A549 (cell line): ENCODE data around the gene FER. TPM values are rescaled to one million over a fixed set of nuclear protein-coding genes. Genes with fewer than 3 reads are reported as not detected.

ENCODE experiments used
- ATAC-seq, 2 experiments: fragments of 200-7000 bp in 1 of 2; fragments of >200 bp in 1 of 2; cut with Nextera tagmentation in 1 of 2; cut with Tn5 transposase in 1 of 2; 3 replicates each; pipeline versions ENCODE4 v1.8.0 to v1.9.1; 2018 to 2020; ENCODE audit warnings: mild to moderate bottlenecking in 1 of 2, moderate library complexity in 1 of 2
- CTCF ChIA-PET: fragments of 300-600 bp; sonication (Branson Sonifier 250); formaldehyde crosslinking; extraction: SDS; loops from one replicate; lab custom pipeline; 2021; ENCODE audit warnings: antibody characterized with exemption, inconsistent platforms; lab: Yijun Ruan, JAX
- POLR2A ChIA-PET: fragments of 350-600 bp; formaldehyde crosslinking; extraction: SDS; loops from one replicate; lab custom pipeline; 2021; ENCODE audit warnings: antibody characterized with exemption, inconsistent platforms; lab: Yijun Ruan, JAX
- DNase-seq, 2 experiments: peaks; one replicate each; pipeline versions ENCODE4 v3.0.0 to v3.0.0-alpha.2; 2011 to 2016; ENCODE audit warnings: low read depth in 1 of 2, low spot score in 1 of 2
- FAIRE-seq: peaks from 2 replicates; lab custom pipeline; 2011; peaks lifted over from hg19 to GRCh38; lab: Jason Lieb, UNC
- H3K27ac ChIP-seq, 2 experiments: fragments of >200 bp; sonication (Bioruptor Twin); formaldehyde crosslinking; 3 replicates each; pipeline ENCODE4 v1.5.1; 2016 to 2017
- H3K4me1 ChIP-seq: fragments of >200 bp; sonication (Bioruptor Twin); formaldehyde crosslinking; 3 replicates; pipeline ENCODE4 v1.6.1; 2016
- H3K4me2 ChIP-seq: fragments of >200 bp; sonication (Bioruptor Twin); formaldehyde crosslinking; 3 replicates; pipeline ENCODE4 v1.6.1; 2016
- H3K4me3 ChIP-seq: fragments of >200 bp; sonication (Bioruptor Twin); formaldehyde crosslinking; 3 replicates; pipeline ENCODE4 v1.5.1; 2016
- H3K9me3 ChIP-seq: fragments of >200 bp; sonication (Bioruptor Twin); formaldehyde crosslinking; 3 replicates; pipeline ENCODE4 v1.6.1; 2016
- ATOH8 ChIP-seq: fragments of 250-450 bp; sonication (Bioruptor Pico); IDR thresholded peaks from 2 replicates; pipeline ENCODE4 v1.5.0; 2020; ENCODE audit warnings: low read depth, mild to moderate bottlenecking, moderate library complexity
- BCL3 ChIP-seq: fragments of >200 bp; sonication (Bioruptor Twin); formaldehyde crosslinking; IDR thresholded peaks from 3 replicates; pipeline ENCODE4 v1.6.1; 2016
- CBX2 ChIP-seq: fragments of 200-600 bp; sonication (generic); IDR thresholded peaks from 2 replicates; pipeline ENCODE4 v1.6.1; 2016; ENCODE audit warnings: low read depth, mild to moderate bottlenecking, borderline replicate concordance
- CHD4 ChIP-seq: fragments of 200-600 bp; sonication (generic); IDR thresholded peaks from 2 replicates; pipeline ENCODE4 v1.6.1; 2016; ENCODE audit warnings: antibody characterized with exemption, mild to moderate bottlenecking, borderline replicate concordance
- EHF ChIP-seq: fragments of 250-450 bp; sonication (Bioruptor Pico); IDR thresholded peaks from 2 replicates; pipeline ENCODE4 v1.5.0; 2020; ENCODE audit warnings: mild to moderate bottlenecking
- ESRRA ChIP-seq: fragments of 150-350 bp; IDR thresholded peaks from 2 replicates; pipeline ENCODE4 v1.6.1; 2014; ENCODE audit warnings: mild to moderate bottlenecking, low read length, borderline replicate concordance
- FOSB ChIP-seq: fragments of 250-450 bp; sonication (Bioruptor Pico); IDR thresholded peaks from 2 replicates; pipeline ENCODE4 v1.5.0; 2020; ENCODE audit warnings: mild to moderate bottlenecking, moderate library complexity
- HMGXB4 ChIP-seq: fragments of 250-450 bp; sonication (Bioruptor Pico); IDR thresholded peaks from 2 replicates; pipeline ENCODE4 v1.5.0; 2021; ENCODE audit warnings: mild to moderate bottlenecking, moderate library complexity, borderline replicate concordance
- HOXA7 ChIP-seq: fragments of 250-450 bp; sonication (Bioruptor Pico); IDR thresholded peaks from 2 replicates; pipeline ENCODE4 v1.5.0; 2020; ENCODE audit warnings: mild to moderate bottlenecking, moderate library complexity
- HOXB13 ChIP-seq: fragments of 250-450 bp; sonication (Bioruptor Pico); IDR thresholded peaks from 2 replicates; pipeline ENCODE4 v1.5.0; 2020; ENCODE audit warnings: low read depth, mild to moderate bottlenecking, moderate library complexity
- JUN ChIP-seq, 2 experiments: fragments of >200 bp; sonication (Bioruptor Twin); formaldehyde crosslinking; IDR thresholded peaks; 2 replicates in 1 of 2; 3 replicates in 1 of 2; pipeline ENCODE4 v1.6.1; 2016 to 2017
- KDM1A ChIP-seq: fragments of 200-600 bp; sonication (generic); IDR thresholded peaks from 2 replicates; pipeline ENCODE4 v1.6.1; 2016; ENCODE audit warnings: low read depth, mild to moderate bottlenecking
- KDM5A ChIP-seq: fragments of 200-600 bp; sonication (generic); IDR thresholded peaks from 2 replicates; pipeline ENCODE4 v1.6.1; 2016; ENCODE audit warnings: antibody characterized with exemption, mild to moderate bottlenecking
- MAFK ChIP-seq: fragments of 450-650 bp; IDR thresholded peaks from 2 replicates; pipeline ENCODE4 v1.6.1; 2014; ENCODE audit not compliant: partially characterized antibody
- PHF8 ChIP-seq: fragments of 200-600 bp; sonication (generic); IDR thresholded peaks from 2 replicates; pipeline ENCODE4 v1.6.1; 2016; ENCODE audit warnings: low read depth, mild to moderate bottlenecking, antibody characterized with exemption, moderate library complexity, borderline replicate concordance
- RARB ChIP-seq: fragments of 250-450 bp; sonication (Bioruptor Pico); IDR thresholded peaks from 2 replicates; pipeline ENCODE4 v1.8.0; 2021; ENCODE audit warnings: mild to moderate bottlenecking, moderate library complexity
- RNF2 ChIP-seq: fragments of 200-600 bp; sonication (generic); IDR thresholded peaks from 2 replicates; pipeline ENCODE4 v1.6.1; 2016; ENCODE audit warnings: low read depth, mild to moderate bottlenecking, antibody characterized with exemption, moderate library complexity, borderline replicate concordance
- TFCP2L1 ChIP-seq: fragments of 250-450 bp; sonication (Bioruptor Pico); IDR thresholded peaks from 2 replicates; pipeline ENCODE4 v1.5.0; 2021; ENCODE audit warnings: mild to moderate bottlenecking
- USF2 ChIP-seq: fragments of 450-650 bp; IDR thresholded peaks from 2 replicates; pipeline ENCODE4 v1.6.1; 2014; ENCODE audit warnings: antibody characterized with exemption
- ZC3H11A ChIP-seq: fragments of 450-650 bp; IDR thresholded peaks from 2 replicates; pipeline ENCODE4 v1.6.1; 2014; ENCODE audit warnings: antibody characterized with exemption, mild to moderate bottlenecking
- ZFP36 ChIP-seq: fragments of 450-650 bp; IDR thresholded peaks from 2 replicates; pipeline ENCODE4 v1.6.1; 2014; ENCODE audit warnings: borderline replicate concordance; ENCODE audit not compliant: partially characterized antibody
- ZSCAN20 ChIP-seq: fragments of 250-450 bp; sonication (Bioruptor Pico); IDR thresholded peaks from 2 replicates; pipeline ENCODE4 v1.8.0; 2022; ENCODE audit warnings: mild to moderate bottlenecking, moderate library complexity
- WGBS: methylation state at CpG from one replicate; pipeline ENCODE4 v1.1.6; 2017; ENCODE audit errors: missing lambda C conversion rate; 5-methylcytosine and 5-hydroxymethylcytosine counted together
- polyA plus RNA-seq, 4 experiments: library from polyadenylated mRNA; depleted of rRNA in 3 of 4; stranded (reverse); fragments of >200 nt; fragmentation: RNase III in 1 of 4; extraction: RNeasy Plus Mini Kit Qiagen cat#74134 plus additional on column Dnase treatment in 1 of 4; gene quantifications; 2 replicates in 3 of 4; 3 replicates in 1 of 4; pipeline ENCODE4 v1.2.3, GENCODE V29; 2011 to 2017
- TF ChIP-seq, protein P1 (sequence below): IDR thresholded peaks from 2 replicates; pipeline ENCODE4 v1.6.1; 2012
- TF ChIP-seq, protein P2 (sequence below): IDR thresholded peaks from 2 replicates; pipeline ENCODE4 v1.6.1; 2012; ENCODE audit warnings: low read depth, borderline replicate concordance

Gene FER
- polyA plus RNA-seq, 2 of the 4 experiments (the other 2 are of a cell fraction), result 3.6 to 12.3 TPM

- Histone ChIP-seq H3K27ac (no peak overlapping the region), H3K4me1 (no peaks in the 10 kb centered on the region), H3K4me2 (no peak overlapping the region), H3K9me3 (no peaks in the 10 kb centered on the region), H3K4me3 (no peak overlapping the region)
- DNase-seq (no peak), FAIRE-seq (no peak), ATAC-seq (no peak)
- 44% methylated on average over 5 of the region's 5 CpGs for WGBS
- CTCF ChIA-PET, result no interaction called here
- POLR2A ChIA-PET, result no interaction called here
- TF ChIP-seq ESRRA (no peak), PHF8 (no peak), EHF (no peak), CHD4 (no peak), ZSCAN20 (CRISPR knock-in tag) (no peak), CBX2 (no peak), ZC3H11A (no peak), HMGXB4 (no peak), ZFP36 (no peak)
- TF ChIP-seq, protein P1, sequence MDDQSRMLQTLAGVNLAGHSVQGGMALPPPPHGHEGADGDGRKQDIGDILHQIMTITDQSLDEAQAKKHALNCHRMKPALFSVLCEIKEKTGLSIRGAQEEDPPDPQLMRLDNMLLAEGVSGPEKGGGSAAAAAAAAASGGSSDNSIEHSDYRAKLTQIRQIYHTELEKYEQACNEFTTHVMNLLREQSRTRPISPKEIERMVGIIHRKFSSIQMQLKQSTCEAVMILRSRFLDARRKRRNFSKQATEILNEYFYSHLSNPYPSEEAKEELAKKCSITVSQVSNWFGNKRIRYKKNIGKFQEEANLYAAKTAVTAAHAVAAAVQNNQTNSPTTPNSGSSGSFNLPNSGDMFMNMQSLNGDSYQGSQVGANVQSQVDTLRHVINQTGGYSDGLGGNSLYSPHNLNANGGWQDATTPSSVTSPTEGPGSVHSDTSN, result no peak
Observed at GRCh38 chr5:108702546-108702945, 45.2 kb upstream of the FER start.

DNA sequence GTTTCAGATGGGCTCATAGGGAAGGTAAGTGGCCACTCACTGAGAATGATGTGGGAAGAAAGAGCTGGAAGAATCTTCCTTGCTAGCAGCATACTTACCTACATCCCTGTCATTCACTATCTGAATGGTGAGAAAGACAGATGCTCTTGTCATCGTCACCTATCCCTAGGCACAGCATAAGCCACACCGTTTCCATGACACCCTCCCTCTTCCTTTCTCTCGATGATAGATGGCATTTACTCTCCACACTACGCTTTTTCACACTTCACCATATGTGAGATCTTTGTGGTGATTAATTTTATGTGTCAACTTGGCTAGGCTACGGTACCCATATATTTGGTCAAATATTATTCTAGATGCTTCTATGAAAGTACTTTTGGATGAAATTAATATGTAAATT is 44.4 kb upstream of the FER start:
- WGBS, result 63% methylated on average over 5 of the region's 5 CpGs
- CTCF ChIA-PET, result no interaction called here

More for the DNA sequence above, 44.4 kb upstream of the FER start:
- Histone ChIP-seq H3K9me3 (no peaks in the 10 kb centered on the region), H3K4me2 (no peak overlapping the region)
- no peak for FAIRE-seq
- DNase-seq, result no peak
- ATAC-seq, result no peak
- POLR2A ChIA-PET, result no interaction called here
- TF ChIP-seq ESRRA (no peak), RARB (CRISPR knock-in tag) (no peak), RNF2 (no peak), ATOH8 (CRISPR knock-in tag) (no peak), KDM1A (no peak), MAFK (no peak), JUN (IDR thresholded peaks at IDR 0.05) (no peak), FOSB (CRISPR knock-in tag) (no peak), BCL3 (no peak), USF2 (no peak), HOXA7 (CRISPR knock-in tag) (no peak), TFCP2L1 (CRISPR knock-in tag) (no peak), HOXB13 (CRISPR knock-in tag) (no peak), KDM5A (no peak)
- TF ChIP-seq, protein P1, result no peak
- TF ChIP-seq, protein P2, sequence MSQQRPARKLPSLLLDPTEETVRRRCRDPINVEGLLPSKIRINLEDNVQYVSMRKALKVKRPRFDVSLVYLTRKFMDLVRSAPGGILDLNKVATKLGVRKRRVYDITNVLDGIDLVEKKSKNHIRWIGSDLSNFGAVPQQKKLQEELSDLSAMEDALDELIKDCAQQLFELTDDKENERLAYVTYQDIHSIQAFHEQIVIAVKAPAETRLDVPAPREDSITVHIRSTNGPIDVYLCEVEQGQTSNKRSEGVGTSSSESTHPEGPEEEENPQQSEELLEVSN, result no peak
- TF ChIP-seq, all 56 proteins: peak for 0
- H3K4me3 ChIP-seq, result no peak overlapping the region
- no peak overlapping the region for H3K27ac ChIP-seq
- no peaks in the 10 kb centered on the region for H3K4me1 ChIP-seq
